Stimulated activated CD4-positive, alpha-beta T cell treated with anti-CD3 and anti-CD28 coated beads, Interleukin-1b, Interleukin-23, amount 100 ng/mL, for 24 hours (primary cell): ENCODE results near the gene CIP2A.

ENCODE experiments used
- DNase-seq, 4 experiments: peaks; one replicate each; pipeline ENCODE4 v3.0.0-alpha.2; 2020; ENCODE audit warnings: low read depth in 4 of 4, low spot score in 1 of 4

The CIP2A gene

GRCh38 chr3:108511490-108511889, 77.7 kb downstream of the CIP2A start:
- no peak for DNase-seq

GRCh38 chr3:108511055-108511454, 78.2 kb downstream of the CIP2A start:
- DNase-seq: no peak

- no peak for DNase-seq
Observed at GRCh38 chr3:108510496-108510895, 78.7 kb downstream of the CIP2A start, which contains the start of gene MYH15. TSS of gene MYH15 (minus strand) at chr3:108510596. CDS start at chr3:108510530, 66 bp downstream.

- no peak for DNase-seq
Observed at GRCh38 chr3:108509871-108510270, 79.4 kb downstream of the CIP2A start.

- DNase-seq: no peak
Observed at GRCh38 chr3:108509263-108509662, 80.0 kb downstream of the CIP2A start.

- DNase-seq: no peak
Observed at GRCh38 chr3:108507902-108508301, 81.3 kb downstream of the CIP2A start.

- no peak for DNase-seq
Observed at GRCh38 chr3:108505811-108506210, 83.4 kb downstream of the CIP2A start.

GRCh38 chr3:108503722-108504121, 85.5 kb downstream of the CIP2A start:
- DNase-seq: no peak

- no peak for DNase-seq
Observed at GRCh38 chr3:108501535-108501934, 87.7 kb downstream of the CIP2A start.

- DNase-seq: no peak
Observed at GRCh38 chr3:108500728-108501127, 88.5 kb downstream of the CIP2A start.
